Bronchial epithelial cell (primary cell): ENCODE measurements around the gene RARRES1. TPM values are rescaled to one million over a fixed set of nuclear protein-coding genes. Genes with fewer than 3 reads are reported as not detected.

ENCODE experiments used
- DNase-seq: peaks from one replicate; pipeline ENCODE4 v3.0.0-alpha.2; 2010; ENCODE audit warnings: low read depth
- FAIRE-seq: peaks from 2 replicates; lab custom pipeline; 2011; peaks lifted over from hg19 to GRCh38; lab: Jason Lieb, UNC
- H3K27me3 ChIP-seq: 2 replicates; pipeline ENCODE4 v1.5.1; 2011; ENCODE audit warnings: low read length; ENCODE audit not compliant: control insufficient read depth, insufficient read depth
- H3K36me3 ChIP-seq: 2 replicates; pipeline ENCODE4 v1.5.1; 2011; ENCODE audit warnings: low read length; ENCODE audit not compliant: control insufficient read depth, insufficient read depth
- H3K4me3 ChIP-seq: 2 replicates; pipeline ENCODE4 v1.5.1; 2011; ENCODE audit warnings: mild to moderate bottlenecking, low read depth, low read length, control low read depth
- CTCF ChIP-seq: IDR thresholded peaks from 2 replicates; pipeline ENCODE4 v1.5.1; 2011; ENCODE audit warnings: mild to moderate bottlenecking, moderate library complexity, low read length, control low read depth, inconsistent platforms; ENCODE audit not compliant: insufficient read depth, severe bottlenecking
- total RNA-seq: library from RNA; depleted of rRNA; stranded (reverse); fragments of >200 nt; gene quantifications from 2 replicates; pipeline ENCODE4 v1.2.1, GENCODE V29; 2014

The RARRES1 gene
- total RNA-seq, 1 donor from 2014 or later, result 2.4 TPM

GRCh38 chr3:158768881-158769543 is 36.8 kb upstream of the RARRES1 start:
- DNase-seq, result peak; percentile 76

GRCh38 chr3:158768361-158768787 is 36.1 kb upstream of the RARRES1 start:
- Histone ChIP-seq H3K36me3 (no peaks in the 10 kb centered on the region), H3K4me3 (no peak overlapping the region), H3K27me3 (no peaks in the 10 kb centered on the region)
- FAIRE-seq (no peak), DNase-seq (peak; percentile 40)
- TF ChIP-seq CTCF, result no peak

More at GRCh38 chr3:158768881-158769543, 36.8 kb upstream of the RARRES1 start:
- Histone ChIP-seq H3K4me3 (no peak overlapping the region), H3K27me3 (no peaks in the 10 kb centered on the region), H3K36me3 (no peaks in the 10 kb centered on the region)
- TF ChIP-seq CTCF, result no peak
- no peak for FAIRE-seq

DNA sequence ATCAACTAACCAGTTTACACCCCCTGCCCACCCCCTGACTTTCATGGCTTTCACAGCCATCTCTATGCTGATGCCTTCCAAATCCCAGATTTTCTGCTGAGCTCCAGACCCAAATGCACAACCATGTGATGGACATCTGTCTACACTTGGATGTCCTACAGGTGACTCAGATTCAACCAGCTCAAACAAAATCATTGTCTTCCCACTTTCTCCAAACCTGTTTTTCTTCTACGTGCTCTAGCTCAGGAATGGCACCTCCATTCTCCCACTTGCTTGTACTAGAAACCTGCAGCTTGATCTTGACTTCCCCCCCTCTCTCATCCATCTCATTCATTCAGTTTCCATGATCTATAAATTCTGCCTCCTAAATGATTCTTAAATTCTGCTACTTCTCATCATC is 34.1 kb upstream of the RARRES1 start:
- Histone ChIP-seq H3K4me3 (no peak overlapping the region), H3K27me3 (no peaks in the 10 kb centered on the region), H3K36me3 (no peaks in the 10 kb centered on the region)
- FAIRE-seq (no peak), DNase-seq (peak; percentile 68)
- no peak for TF ChIP-seq CTCF

- Histone ChIP-seq H3K27me3 (no peaks in the 10 kb centered on the region), H3K4me3 (no peak overlapping the region), H3K36me3 (no peaks in the 10 kb centered on the region)
- no peak for TF ChIP-seq CTCF
- FAIRE-seq, result no peak
- DNase-seq, result peak; percentile 52
These were observed 33.4 kb upstream of the RARRES1 start for GRCh38 chr3:158765518-158766205.

DNA sequence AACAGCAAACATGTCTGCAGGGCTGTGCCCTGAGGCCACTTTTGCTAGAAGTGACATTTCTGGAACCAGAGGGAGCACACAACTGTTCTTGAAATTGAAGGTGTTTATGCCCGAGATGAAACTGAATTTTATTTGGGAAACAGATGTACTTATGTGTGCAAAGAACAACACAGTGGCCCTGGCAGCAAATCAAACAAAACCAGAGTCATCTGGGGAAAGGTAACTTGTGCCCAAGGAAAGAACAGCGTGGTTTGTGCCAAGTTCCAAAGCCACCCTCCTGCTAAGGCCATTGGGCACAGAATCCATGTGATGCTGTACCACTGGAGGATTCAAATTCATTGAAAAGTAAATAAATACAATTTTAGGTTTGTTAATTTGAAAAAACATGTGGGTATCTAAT is 31.2 kb upstream of the RARRES1 start:
- DNase-seq (no peak), FAIRE-seq (no peak)
- Histone ChIP-seq H3K4me3 (no peak overlapping the region), H3K36me3 (no peaks in the 10 kb centered on the region), H3K27me3 (no peaks in the 10 kb centered on the region)
- TF ChIP-seq CTCF, result no peak

GRCh38 chr3:158762701-158763100 is 30.4 kb upstream of the RARRES1 start:
- no peak for TF ChIP-seq CTCF
- Histone ChIP-seq H3K36me3 (no peaks in the 10 kb centered on the region), H3K27me3 (no peaks in the 10 kb centered on the region), H3K4me3 (no peak overlapping the region)
- no peak for FAIRE-seq
- no peak for DNase-seq
